ENCODE measurements around the gene ACHE. TPM values are rescaled to one million over a fixed set of nuclear protein-coding genes. Genes with fewer than 3 reads are reported as not detected.

ACHE gene
- polyA plus RNA-seq, 1 of the 3 experiments (the other 2 are of a cell fraction): 1.8 TPM

GRCh38 chr7:100897772-100898454 is 2.2 kb upstream of the ACHE start:
- H3K9me2 ChIP-seq: no peaks in the 10 kb centered on the region
- TF ChIP-seq TAF1 (IDR thresholded peaks at IDR 0.05; ENCODE audit: borderline replicate concordance, low read depth, low read length) (no peak), SMC3 (IDR thresholded peaks at IDR 0.05; ENCODE audit: low read depth, low read length) (no peak), USF1 (IDR thresholded peaks at IDR 0.05; ENCODE audit: borderline replicate concordance, low read depth) (no peak), GATA2 (CRISPR knock-in tag; IDR thresholded peaks at IDR 0.05) (no peak), POLR2AphosphoS5 (IDR thresholded peaks at IDR 0.05; ENCODE audit: low read depth, low read length) (no peak), CTCF (IDR thresholded peaks at IDR 0.05) (no peak), PBX3 (IDR thresholded peaks at IDR 0.05) (no peak), NRF1 (IDR thresholded peaks at IDR 0.05; ENCODE audit: low read depth, low read length) (no peak), JUND (IDR thresholded peaks at IDR 0.05) (no peak), MEF2A (IDR thresholded peaks at IDR 0.05; ENCODE audit: borderline replicate concordance, low read depth) (no peak), NFIC (IDR thresholded peaks at IDR 0.05; ENCODE audit: borderline replicate concordance) (no peak), TEAD4 (IDR thresholded peaks at IDR 0.05; ENCODE audit: borderline replicate concordance, insufficient read depth) (no peak), FOXM1 (IDR thresholded peaks at IDR 0.05; ENCODE audit: low read depth) (no peak), FOXJ3 (CRISPR knock-in tag; IDR thresholded peaks at IDR 0.05) (no peak), RCOR1 (IDR thresholded peaks at IDR 0.05; ENCODE audit: low read length) (no peak), MAX (IDR thresholded peaks at IDR 0.05; ENCODE audit: low read depth) (no peak), EP300 (IDR thresholded peaks at IDR 0.05; ENCODE audit: borderline replicate concordance in 1 of 2, low read depth in 1 of 2, low read length in 1 of 2) (no peak), GABPA (IDR thresholded peaks at IDR 0.05; ENCODE audit: low read depth) (no peak)
- no peaks in the 10 kb centered on the region for H4K20me1 ChIP-seq (ENCODE audit: insufficient read depth)
- H3K27ac ChIP-seq (ENCODE audit: low read depth in 2 of 2, low read length in 1 of 2): no peak overlapping the region
- H3K9ac ChIP-seq: no peak overlapping the region
- ChIA-PET POLR2A (no interaction called here), CTCF (interaction anchor here (0.6 to 10.3 kb wide), 20 partner anchors 8 to 409 kb away, joined by 3 to 122 read pairs (median 4); partner anchors contain the start of genes SLC12A9 and UFSP1)
- H2AFZ ChIP-seq (ENCODE audit: low read depth): no peak overlapping the region
- DNase-seq: no peak
- no peak overlapping the region for H3K4me3 ChIP-seq (ENCODE audit: low read depth in 2 of 2, low read length in 1 of 2)
- H3K4me2 ChIP-seq: no peak overlapping the region
- H3K4me1 ChIP-seq (ENCODE audit: control insufficient read depth in 1 of 2, insufficient read depth in 2 of 2, low read depth in 1 of 2, low read length in 1 of 2): peaks cover 7 to 9% of the 10 kb centered on the region in 2 experiments; a peak in 2 of 4 replicates
- no peaks in the 10 kb centered on the region for H3F3A ChIP-seq (replicated peaks; ENCODE audit: insufficient read depth)
- WGBS (ENCODE audit: low lambda C conversion rate): 57% methylated on average over 13 of the region's 13 CpGs
- H3K27me3 ChIP-seq (ENCODE audit: insufficient read depth): peaks cover 62% of the 10 kb centered on the region
- no peaks in the 10 kb centered on the region for H3K9me3 ChIP-seq
- H3K36me3 ChIP-seq (replicated peaks in 1 of 2; ENCODE audit: control insufficient read depth in 1 of 2, insufficient read depth in 2 of 2, low read length in 1 of 2): no peaks in the 10 kb centered on the region
- H3K79me2 ChIP-seq (ENCODE audit: insufficient read depth): no peaks in the 10 kb centered on the region

All from SK-N-SH (cell line).